ENCODE results near the gene YIPF4. TPM values are rescaled to one million over a fixed set of nuclear protein-coding genes. Genes with fewer than 3 reads are reported as not detected.
"Not testable (repeated sequence)": the region's sequence is repeated elsewhere in the genome, so short reads cannot be mapped to it uniquely, and the experiment has no call there.

YIPF4 gene
- total and polyA plus RNA-seq, 2 of the 4 experiments (the other 2 are of a cell fraction) = 3.6 to 6.8 TPM

DNA sequence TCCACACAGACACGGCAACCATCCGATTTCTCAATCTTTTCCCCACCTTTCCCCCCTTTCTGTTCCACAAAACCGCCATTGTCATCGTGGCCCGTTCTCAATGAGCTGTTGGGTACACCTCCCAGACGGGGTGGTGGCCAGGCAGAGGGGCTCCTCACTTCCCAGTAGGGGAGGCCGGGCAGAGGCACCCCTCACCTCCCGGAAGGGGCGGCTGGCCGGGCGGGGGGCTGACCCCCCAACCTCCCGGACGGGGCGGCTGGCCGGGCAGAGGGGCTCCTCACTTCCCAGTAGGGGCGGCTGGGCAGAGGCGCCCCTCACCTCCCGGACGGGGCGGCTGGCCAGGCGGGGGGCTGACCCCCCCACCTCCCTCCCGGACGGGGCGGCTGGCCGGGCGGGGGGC lies 15.8 kb downstream of the YIPF4 start:
- POLR2A ChIA-PET (ENCODE audit: unreplicated experiment); H3K36me3 ChIP-seq (ENCODE audit: control insufficient read depth, insufficient read depth, low read length); H4K20me1 ChIP-seq (ENCODE audit: insufficient read depth, low read length); H3K18ac ChIP-seq (ENCODE audit: low read depth, low read length); in situ Hi-C loops (cut with MboI; ENCODE audit: low sequenced_read_pairs); H2BK20ac ChIP-seq (ENCODE audit: low read depth, low read length); H3K9me3 ChIP-seq (ENCODE audit: control insufficient read depth, insufficient read depth, low read length); H3K4me1 ChIP-seq (ENCODE audit: control insufficient read depth, insufficient read depth, low read length); H2AFZ ChIP-seq (replicated peaks; ENCODE audit: low read length, poor library complexity); BruUV-seq (replicated peaks); H3K23ac ChIP-seq (ENCODE audit: low read depth, low read length); H3K4me2 ChIP-seq (ENCODE audit: low read depth, low read length); H4K8ac ChIP-seq (ENCODE audit: low read depth in 2 of 2, low read length in 2 of 2); H4K5ac ChIP-seq (ENCODE audit: low read depth, low read length); ATAC-seq (ENCODE audit: low read depth); H3K27ac ChIP-seq (ENCODE audit: insufficient read depth, low read length); H2BK15ac ChIP-seq (ENCODE audit: low read depth, low read length); dilution Hi-C loops (cut with HindIII; ENCODE audit: low sequenced_read_pairs, unreplicated experiment); DNase-seq; intact Hi-C loops (cut with micrococcal nuclease); H2BK120ac ChIP-seq (ENCODE audit: low read depth, low read length); H3K27me3 ChIP-seq (ENCODE audit: control insufficient read depth, insufficient read depth, low read length); H3K14ac ChIP-seq (replicated peaks; ENCODE audit: low read depth, low read length); H3K56ac ChIP-seq (ENCODE audit: extremely low read depth, insufficient read depth, low read length); H3K4ac ChIP-seq (ENCODE audit: low read depth, low read length); H3K9ac ChIP-seq (ENCODE audit: low read depth, low read length); H4K91ac ChIP-seq (ENCODE audit: insufficient read depth, low read depth, low read length); H3K9me1 ChIP-seq (ENCODE audit: insufficient read depth, low read length); H3K4me3 ChIP-seq (ENCODE audit: insufficient read depth, low read depth, low read length); H2AK5ac ChIP-seq (ENCODE audit: low read depth, low read length); H2AK9ac ChIP-seq (replicated peaks; ENCODE audit: low read depth, low read length, poor library complexity); H2BK5ac ChIP-seq (ENCODE audit: low read depth, low read length, poor library complexity, severe bottlenecking); CTCF ChIA-PET: not testable (repeated sequence)
- no CpG with 5 or more reads among the region's 26 CpGs for WGBS, 2 experiments (ENCODE audit: extremely low coverage in 2 of 2, insufficient read length in 1 of 2)
- H3K79me1 ChIP-seq (ENCODE audit: low read depth in 1 of 2, low read length in 2 of 2) = peaks cover 12 to 14% of the 10 kb centered on the region in 2 experiments

DNA sequence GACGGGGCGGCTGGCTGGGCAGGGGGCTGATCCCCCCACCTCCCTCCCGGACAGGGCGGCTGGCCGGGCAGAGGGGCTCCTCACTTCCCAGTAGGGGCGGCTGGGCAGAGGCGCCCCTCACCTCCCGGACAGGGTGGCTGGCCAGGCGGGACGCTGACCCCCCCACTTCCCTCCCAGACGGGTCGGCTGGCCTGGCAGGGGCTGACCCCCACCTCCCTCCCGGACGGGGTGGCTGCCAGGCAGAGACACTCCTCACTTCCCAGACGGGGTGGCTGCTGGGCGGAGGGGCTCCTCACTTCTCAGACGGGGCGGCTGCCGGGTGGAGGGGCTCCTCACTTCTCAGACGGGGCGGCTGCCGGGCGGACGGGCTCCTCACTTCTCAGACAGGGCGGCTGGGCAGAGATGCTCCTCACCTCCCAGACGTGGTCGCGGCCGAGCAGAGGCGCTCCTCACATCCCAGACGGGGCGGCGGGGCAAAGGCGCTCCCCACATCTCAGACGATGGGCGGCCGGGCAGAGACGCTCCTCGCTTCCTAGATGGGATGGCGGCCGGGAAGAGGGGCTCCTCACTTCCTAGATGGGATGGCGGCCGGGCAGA lies 16.4 kb downstream of the YIPF4 start:
- not testable (repeated sequence) for BruUV-seq (replicated peaks)

More for the DNA sequence above, 16.4 kb downstream of the YIPF4 start:
- H3K9me3 ChIP-seq (ENCODE audit: control insufficient read depth, insufficient read depth, low read length); H3K14ac ChIP-seq (replicated peaks; ENCODE audit: low read depth, low read length); H3K56ac ChIP-seq (ENCODE audit: extremely low read depth, insufficient read depth, low read length); dilution Hi-C loops (cut with HindIII; ENCODE audit: low sequenced_read_pairs, unreplicated experiment); H2BK5ac ChIP-seq (ENCODE audit: low read depth, low read length, poor library complexity, severe bottlenecking); intact Hi-C loops (cut with micrococcal nuclease); H3K23ac ChIP-seq (ENCODE audit: low read depth, low read length); DNase-seq; H3K27ac ChIP-seq (ENCODE audit: insufficient read depth, low read length); H3K36me3 ChIP-seq (ENCODE audit: control insufficient read depth, insufficient read depth, low read length); H3K4me1 ChIP-seq (ENCODE audit: control insufficient read depth, insufficient read depth, low read length); H3K9me1 ChIP-seq (ENCODE audit: insufficient read depth, low read length); H4K5ac ChIP-seq (ENCODE audit: low read depth, low read length); H3K4ac ChIP-seq (ENCODE audit: low read depth, low read length); in situ Hi-C loops (cut with MboI; ENCODE audit: low sequenced_read_pairs); H4K91ac ChIP-seq (ENCODE audit: insufficient read depth, low read depth, low read length); H2BK15ac ChIP-seq (ENCODE audit: low read depth, low read length); H4K20me1 ChIP-seq (ENCODE audit: insufficient read depth, low read length); H2BK20ac ChIP-seq (ENCODE audit: low read depth, low read length); H3K27me3 ChIP-seq (ENCODE audit: control insufficient read depth, insufficient read depth, low read length); H3K4me2 ChIP-seq (ENCODE audit: low read depth, low read length); H3K4me3 ChIP-seq (ENCODE audit: insufficient read depth, low read depth, low read length); H2AK5ac ChIP-seq (ENCODE audit: low read depth, low read length); POLR2A ChIA-PET (ENCODE audit: unreplicated experiment); H2AFZ ChIP-seq (replicated peaks; ENCODE audit: low read length, poor library complexity); H2AK9ac ChIP-seq (replicated peaks; ENCODE audit: low read depth, low read length, poor library complexity); CTCF ChIA-PET; H2BK120ac ChIP-seq (ENCODE audit: low read depth, low read length); H4K8ac ChIP-seq (ENCODE audit: low read depth in 2 of 2, low read length in 2 of 2); H3K9ac ChIP-seq (ENCODE audit: low read depth, low read length); ATAC-seq (ENCODE audit: low read depth); H3K18ac ChIP-seq (ENCODE audit: low read depth, low read length): not testable (repeated sequence)
- H3K79me1 ChIP-seq (ENCODE audit: low read depth in 1 of 2, low read length in 2 of 2) = peaks cover 12% of the 10 kb centered on the region in 2 experiments; a peak in 3 of 4 replicates
- WGBS, 2 experiments (ENCODE audit: extremely low coverage in 2 of 2, insufficient read length in 1 of 2) = no CpG with 5 or more reads among the region's 43 CpGs

Measured in IMR-90 (cell line).